GM12873 (cell line): ENCODE measurements around the gene METTL5.

Experiments
- CTCF ChIP-seq: IDR thresholded peaks from 2 replicates; pipeline ENCODE4 v1.5.1; 2012; ENCODE audit warnings: low read depth, mild to moderate bottlenecking, moderate library complexity, low read length, control low read depth; ENCODE audit not compliant: insufficient read depth; ENCODE audit errors: missing control alignments

METTL5 gene

DNA sequence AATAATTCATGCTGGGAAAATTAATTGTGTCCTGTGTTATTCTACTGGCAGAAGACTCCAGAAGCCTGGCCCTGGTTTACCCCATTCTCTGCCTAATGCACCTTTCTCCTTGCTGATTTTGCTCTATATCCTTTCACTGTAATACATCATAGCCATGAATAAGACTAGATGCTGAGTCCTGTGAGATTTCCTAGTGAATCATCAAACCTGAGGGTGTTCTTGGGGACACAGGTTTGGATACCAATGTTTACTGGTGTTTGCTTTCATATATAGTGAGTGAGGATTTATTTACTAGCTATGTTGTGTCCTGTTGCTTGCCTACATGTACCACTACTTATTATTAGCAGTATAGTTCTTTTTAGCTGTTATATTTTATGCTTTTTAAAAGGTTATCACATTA is 6.5 kb downstream of the METTL5 start:
- no peak for TF ChIP-seq CTCF

- no peak for TF ChIP-seq CTCF
Observed at GRCh38 chr2:169815849-169816248, 8.9 kb downstream of the METTL5 start.

DNA sequence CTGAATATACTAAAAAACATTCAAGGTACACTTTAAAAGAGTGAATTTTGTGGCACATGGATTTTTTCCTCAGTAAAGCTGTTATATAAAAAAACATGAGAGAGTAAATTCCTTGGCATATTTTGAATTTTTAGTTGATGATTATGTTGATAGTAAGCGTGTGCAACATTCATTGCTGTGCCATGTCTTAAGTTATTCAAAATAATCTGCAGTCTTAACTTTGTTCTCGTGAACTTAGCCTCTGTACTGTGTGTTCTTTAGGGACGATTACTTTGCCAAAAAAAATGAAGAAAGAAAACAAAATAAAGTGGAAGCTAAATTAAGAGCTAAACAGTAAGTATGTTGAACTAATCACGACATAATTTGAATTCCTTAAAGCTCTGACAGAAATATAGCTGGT is 16.5 kb downstream of the METTL5 start:
- TF ChIP-seq CTCF, result no peak

GRCh38 chr2:169806586-169806985 is 18.1 kb downstream of the METTL5 start:
- no peak for TF ChIP-seq CTCF

GRCh38 chr2:169803480-169803879 is 21.2 kb downstream of the METTL5 start:
- no peak for TF ChIP-seq CTCF

DNA sequence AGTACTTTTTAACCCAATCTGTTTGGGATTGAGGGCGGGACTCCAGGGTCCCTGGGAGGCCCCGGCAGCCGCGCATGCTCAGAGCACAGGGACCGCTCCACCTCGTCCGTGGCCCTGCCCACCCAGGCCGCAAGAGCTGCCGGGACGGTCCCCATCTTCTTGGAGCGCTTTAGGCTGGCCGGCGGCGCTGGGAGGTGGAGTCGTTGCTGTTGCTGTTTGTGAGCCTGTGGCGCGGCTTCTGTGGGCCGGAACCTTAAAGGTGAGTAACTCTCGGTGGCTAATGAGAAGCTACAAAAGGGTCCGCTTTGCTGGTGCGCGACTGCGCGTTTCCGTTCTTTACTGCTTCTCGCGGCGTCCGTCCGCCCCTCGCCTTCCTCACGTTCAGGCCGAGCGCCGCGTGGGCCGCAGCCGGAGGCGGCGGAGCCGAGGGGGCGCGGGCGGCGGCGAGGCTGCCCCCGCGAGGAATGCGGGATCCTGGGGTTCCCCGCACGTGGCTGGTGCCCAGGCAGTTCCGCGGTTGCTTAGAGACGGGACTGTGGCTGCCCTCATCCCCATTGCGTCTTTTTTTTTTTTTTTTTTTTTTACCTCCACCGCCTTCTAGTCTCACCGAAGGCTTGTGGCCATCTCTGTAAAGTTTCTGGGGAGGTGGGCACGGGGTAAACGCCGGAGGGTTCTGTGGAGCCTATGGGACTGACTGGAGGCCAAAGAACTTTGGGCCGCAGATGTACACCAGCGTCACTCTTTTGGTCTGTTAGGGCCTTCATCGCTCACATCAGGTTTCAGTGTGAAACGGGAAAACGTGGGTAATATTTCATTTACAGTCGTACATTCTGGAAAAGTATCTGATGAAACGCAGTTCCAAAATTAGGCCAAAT is 25.8 kb downstream of the METTL5 start, which contains the start of gene SSB:
SSB (plus strand) TSS at position 154 of the 875 bp plus-strand sequence. CDS start 2,090 bp downstream, outside the sequence.
- TF ChIP-seq CTCF, result no peak

DNA sequence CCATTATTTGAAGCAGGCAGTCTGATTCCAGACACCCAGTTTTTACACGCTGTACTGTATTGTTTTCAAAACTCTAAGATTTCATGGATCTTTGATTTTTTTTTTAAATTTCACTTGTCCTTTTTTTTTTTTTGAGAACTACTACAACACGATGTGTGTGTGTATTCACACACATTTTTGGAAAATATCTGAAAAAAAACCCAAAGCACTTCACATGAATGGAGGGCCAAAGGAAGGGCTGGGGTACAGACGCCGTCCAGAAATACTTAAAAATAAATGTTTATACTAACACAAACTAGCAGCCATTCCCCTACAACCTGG is 26.3 kb downstream of the METTL5 start:
- no peak for TF ChIP-seq CTCF
